HG03571 (cell line): ENCODE measurements around the gene FUT6.

ENCODE experiments used
- ATAC-seq: cut with Tn5 transposase; IDR thresholded peaks from one replicate; pipeline ENCODE4 v1.9.1; 2021; ENCODE audit not compliant: unreplicated experiment

Gene FUT6

GRCh38 chr19:5828661-5829566, 10.6 kb downstream of the FUT6 start:
- ATAC-seq, result no peak

GRCh38 chr19:5827891-5828660, 11.4 kb downstream of the FUT6 start:
- peak; percentile 43 for ATAC-seq

DNA sequence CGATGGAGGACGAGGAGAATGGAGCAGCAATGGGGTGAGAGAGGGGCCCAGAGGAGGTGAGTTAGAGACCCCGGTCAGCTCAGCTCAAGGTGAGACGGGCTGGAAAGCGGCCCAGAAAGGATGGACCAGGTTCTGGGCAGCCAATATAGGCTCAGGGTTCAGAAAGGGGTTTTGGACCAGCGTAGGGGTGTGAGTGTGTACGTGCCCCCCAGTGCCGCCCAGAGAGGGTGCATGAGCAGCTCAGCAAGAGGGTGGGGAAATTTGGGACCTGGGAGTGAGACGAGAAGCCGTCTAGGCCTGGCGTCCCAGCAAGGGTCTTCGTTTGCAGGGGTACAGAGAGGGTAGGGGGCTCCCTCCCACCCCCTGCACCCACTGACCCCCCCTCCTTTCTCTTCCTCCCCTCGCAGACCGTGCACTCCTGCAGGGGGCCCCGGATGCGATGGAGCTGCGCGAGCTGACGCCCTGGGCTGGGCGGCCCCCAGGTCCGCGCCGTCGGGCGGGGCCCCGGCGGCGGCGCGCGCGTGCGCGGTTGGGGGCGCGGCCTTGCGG, 12.1 kb downstream of the FUT6 start:
- ATAC-seq, result no peak

DNA sequence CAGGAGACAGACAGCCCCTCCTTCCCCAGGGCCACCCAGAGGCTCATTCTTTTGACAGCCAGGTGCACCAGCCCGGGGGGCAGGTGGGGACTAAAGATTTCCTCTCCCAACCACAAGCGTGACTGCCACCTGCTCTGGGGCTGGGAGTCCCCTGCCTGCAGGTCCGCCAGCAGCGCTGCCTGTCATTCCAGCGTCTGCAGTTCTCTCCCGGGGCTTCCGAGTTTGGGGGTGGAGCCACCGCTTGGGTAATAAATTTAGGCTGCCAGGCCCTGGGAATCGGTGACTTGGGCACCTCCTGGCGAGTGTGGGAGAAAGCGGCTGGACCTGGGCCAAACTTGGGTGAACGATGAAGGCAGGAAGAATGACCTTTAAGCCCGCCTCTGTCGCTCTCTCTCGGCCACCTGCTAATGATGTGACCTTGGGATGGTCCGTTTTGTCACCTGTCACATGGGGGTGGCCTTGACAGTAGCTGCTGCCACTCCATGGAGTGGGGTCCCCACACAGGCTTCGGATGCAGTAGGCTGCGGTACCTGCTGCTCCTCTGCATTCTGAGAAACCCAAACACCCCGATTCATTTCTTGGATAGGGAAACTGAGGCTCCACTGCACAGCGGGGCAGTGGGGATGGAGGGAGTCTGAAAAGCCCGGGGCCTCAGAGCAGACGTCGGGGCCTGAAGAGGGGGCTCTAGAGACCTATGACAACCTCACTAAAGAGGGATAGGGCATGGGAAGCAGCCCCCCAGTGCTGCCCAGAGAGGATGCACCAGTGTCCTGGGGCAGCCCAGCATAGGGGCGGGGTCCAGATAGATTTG, 12.8 kb downstream of the FUT6 start:
- no peak for ATAC-seq

DNA sequence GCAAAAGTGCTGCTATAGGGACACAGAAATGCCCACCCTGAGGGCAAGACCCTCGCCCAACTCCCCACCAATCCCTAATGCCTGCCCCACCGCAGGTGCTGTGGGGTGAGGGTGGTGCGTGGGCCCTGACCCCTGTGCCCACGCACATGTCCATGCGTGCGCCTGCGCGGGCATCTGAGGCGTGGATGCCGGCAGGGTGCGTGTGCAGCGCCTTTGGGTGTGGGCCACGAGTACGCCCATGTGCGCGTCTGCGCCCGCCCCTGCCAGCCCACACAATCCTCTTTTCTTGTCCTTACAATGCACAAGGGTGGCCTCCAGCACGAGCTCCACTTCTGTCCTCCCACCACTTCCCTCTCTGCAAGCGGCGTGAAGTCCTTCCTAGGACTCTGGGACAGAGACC, 14.3 kb downstream of the FUT6 start:
- no peak for ATAC-seq

DNA sequence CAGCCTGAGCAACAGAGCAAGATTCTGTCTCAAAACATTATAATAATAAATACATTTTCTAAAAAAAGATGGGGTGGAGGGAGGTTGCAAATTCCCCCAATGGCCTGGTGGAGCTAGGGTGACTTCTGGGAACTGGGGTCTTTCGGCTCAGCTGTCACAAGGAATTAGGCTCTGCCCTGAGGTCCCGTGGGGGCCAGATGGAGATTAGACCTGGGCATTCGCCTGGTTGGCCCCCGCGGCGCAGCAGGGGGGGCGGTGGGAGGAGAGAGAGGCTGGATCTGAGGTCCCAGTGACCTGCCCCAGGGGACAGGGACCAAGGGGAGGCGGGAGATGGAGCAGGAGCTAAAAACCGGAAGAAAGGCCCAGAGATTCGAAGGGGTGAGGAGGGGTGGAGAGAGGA, 14.8 kb downstream of the FUT6 start:
- ATAC-seq, result no peak

GRCh38 chr19:5823579-5824281, 15.8 kb downstream of the FUT6 start:
- no peak for ATAC-seq

DNA sequence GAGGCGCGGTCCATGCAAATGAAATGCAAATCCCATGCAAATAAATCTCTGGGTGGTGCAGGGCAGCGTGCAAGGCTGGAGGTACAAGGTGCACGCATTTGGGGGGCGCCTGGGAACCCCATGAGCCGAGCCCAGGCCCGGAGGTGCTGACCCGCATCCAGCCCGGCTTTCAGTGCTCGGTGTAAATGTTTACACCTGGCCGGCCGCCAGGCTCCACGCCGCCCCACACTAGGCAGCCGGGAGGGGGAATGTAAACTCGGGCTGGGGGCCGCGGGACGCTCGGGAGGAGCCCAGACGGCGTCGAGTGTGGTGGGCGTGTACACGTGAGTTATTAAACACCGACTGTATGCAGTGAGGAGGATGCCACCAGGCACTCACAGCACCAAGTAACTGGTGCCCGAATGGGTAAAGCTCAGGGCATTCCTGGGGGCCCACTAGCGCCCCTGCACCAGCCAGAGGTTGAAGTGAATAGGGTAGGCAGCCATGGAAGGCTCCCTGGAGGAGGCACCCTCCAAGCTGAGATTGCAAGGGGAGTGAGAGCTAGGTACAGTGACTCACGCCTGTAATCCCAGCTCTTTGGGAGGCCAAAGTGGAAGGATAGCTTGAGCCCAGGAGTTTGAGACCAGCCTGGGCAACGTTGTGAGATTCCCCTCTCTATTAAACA, 17.2 kb downstream of the FUT6 start:
- no peak for ATAC-seq

- ATAC-seq, result no peak
These were observed 17.9 kb downstream of the FUT6 start for GRCh38 chr19:5821521-5822180.

DNA sequence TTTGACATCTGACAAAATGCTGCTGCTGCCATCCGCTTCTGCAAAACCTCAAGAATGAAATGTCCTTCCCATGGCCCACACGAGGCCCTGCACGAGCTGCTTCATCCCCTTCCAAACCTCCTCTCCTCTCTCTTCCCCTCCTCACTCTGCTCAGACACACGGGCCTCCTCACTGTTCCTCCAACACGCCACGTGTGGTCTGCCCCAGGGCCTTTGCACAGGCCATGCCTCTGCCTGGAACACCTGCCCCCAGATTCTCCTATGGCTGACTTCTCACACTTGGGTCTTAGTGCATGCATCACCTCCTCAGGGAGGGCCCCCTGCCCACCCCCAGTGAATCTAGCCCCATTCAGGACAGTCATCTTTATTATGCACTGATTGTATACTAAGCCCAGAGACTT, 18.7 kb downstream of the FUT6 start:
- no peak for ATAC-seq

DNA sequence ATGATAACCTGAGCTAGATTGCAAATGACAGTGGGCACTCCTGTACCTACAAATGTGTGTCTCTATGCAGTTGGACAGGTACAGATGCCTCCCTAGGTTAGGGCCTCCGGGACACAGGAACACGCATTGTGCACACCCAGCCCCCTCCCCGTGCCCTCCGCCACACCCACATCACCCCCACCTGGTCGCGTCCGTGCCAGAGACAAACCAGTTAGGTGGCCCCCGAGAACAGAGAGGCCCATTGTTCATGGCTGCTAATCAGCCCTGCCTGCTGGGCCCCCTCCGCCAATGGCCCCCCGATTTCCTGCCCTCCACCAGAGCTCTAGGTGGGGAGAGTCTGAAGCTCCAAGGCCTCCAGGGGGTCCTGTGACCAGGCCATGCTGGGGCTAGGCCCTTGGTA, 20.9 kb downstream of the FUT6 start:
- no peak for ATAC-seq

GRCh38 chr19:5817218-5817617, 22.3 kb downstream of the FUT6 start:
- ATAC-seq, result no peak

- no peak for ATAC-seq
These were observed 24.7 kb downstream of the FUT6 start for GRCh38 chr19:5814852-5815246.

DNA sequence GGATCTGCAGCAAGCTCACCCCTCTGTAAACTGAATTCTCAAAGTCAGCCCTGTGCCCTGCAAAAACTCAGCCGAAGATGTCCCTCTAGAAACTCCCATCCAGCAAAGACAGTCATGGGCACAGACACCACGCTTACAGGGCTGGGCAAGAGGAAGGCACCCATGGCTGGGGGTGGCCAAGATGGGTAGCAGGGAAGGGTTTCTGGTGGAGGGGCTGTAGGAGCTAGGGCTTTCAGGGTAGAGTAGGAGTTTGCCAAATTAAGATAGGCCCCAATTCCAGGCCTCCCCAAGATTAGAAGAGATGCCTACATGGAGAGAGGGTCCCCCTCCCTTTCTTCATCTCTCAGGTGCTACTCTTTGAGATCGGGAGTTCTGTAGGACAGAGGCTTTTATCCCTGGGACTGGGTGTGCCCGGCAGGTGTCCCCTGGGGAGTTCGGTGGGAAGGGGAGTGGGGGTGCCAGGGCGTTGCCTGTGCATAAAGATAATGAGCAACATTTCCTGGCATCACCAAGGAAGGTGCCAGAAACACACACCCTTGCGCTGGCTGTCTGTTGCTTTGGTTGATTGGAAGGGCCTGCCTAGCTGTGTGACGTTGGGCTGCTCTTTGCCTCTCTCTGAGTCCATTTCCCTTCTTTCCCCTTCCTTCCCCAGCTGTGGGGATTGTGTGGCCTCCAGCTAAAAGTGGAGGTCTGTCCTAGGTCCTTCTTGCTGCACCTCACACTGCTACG, 25.2 kb downstream of the FUT6 start:
- ATAC-seq, result no peak

GRCh38 chr19:5811117-5811516, 28.4 kb downstream of the FUT6 start:
- no peak for ATAC-seq

DNA sequence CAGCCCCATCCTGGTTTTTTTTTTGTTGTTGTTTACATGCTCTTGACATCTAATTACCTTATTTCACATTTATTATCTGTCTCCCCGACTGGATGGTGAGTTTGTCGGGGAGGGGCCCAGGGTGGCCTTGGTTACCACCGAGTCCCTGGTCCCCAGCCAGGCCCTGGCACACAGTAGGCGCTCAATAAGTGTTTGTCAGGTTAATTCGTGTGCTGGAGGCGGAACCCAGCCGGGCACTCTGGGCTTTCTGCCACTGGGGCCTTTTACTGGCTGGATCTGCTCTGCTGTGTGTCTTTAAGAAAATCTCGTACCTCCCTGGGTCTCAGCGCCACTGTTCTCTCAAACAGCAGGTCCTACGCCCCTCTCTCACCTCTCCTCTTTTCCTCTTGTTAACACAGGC, 30.0 kb downstream of the FUT6 start:
- ATAC-seq, result no peak

GRCh38 chr19:5809053-5809452, 30.4 kb downstream of the FUT6 start:
- no peak for ATAC-seq

GRCh38 chr19:5808120-5808816, 31.2 kb downstream of the FUT6 start:
- ATAC-seq, result no peak
